Skin of body (tissue), 1 donor: ENCODE results near the gene VNN1. TPM values are rescaled to one million over a fixed set of nuclear protein-coding genes. Genes with fewer than 3 reads are reported as not detected.

Source experiments
- total RNA-seq: library from RNA; depleted of rRNA; stranded (reverse); fragments of >200 nt; gene quantifications from one replicate; pipeline ENCODE4 v1.2.3, GENCODE V29; 2014

The VNN1 gene
- total RNA-seq, 1 donor from 2014 or later = 0.89 TPM

Other genes starting within 250 kb of the VNN1 start
- 25.9 TPM for gene STX7, start 200.9 kb downstream of the VNN1 start, total RNA-seq
- not detected for gene TAAR9, start 175.8 kb downstream of the VNN1 start, total RNA-seq
- gene TAAR8, start 161.4 kb downstream of the VNN1 start, total RNA-seq = not detected
- not detected for gene TAAR6, start 143.7 kb downstream of the VNN1 start, total RNA-seq
- gene TAAR5, start 124.3 kb downstream of the VNN1 start, total RNA-seq = not detected
- not detected for gene TAAR2, start 89.8 kb downstream of the VNN1 start, total RNA-seq
- gene TAAR1, start 54.9 kb downstream of the VNN1 start, total RNA-seq = not detected
- gene VNN2, start 43.8 kb upstream of the VNN1 start, total RNA-seq = 25.3 TPM
- gene SLC18B1, start 84.6 kb upstream of the VNN1 start, total RNA-seq = 15.7 TPM
- gene RPS12, start 100.5 kb upstream of the VNN1 start, total RNA-seq = 1,292 TPM